Measurements from ENCODE around the gene HCN3.
A peak's percentile ranks its signal among the peaks of the same experiment; 100 is the strongest.

DNA sequence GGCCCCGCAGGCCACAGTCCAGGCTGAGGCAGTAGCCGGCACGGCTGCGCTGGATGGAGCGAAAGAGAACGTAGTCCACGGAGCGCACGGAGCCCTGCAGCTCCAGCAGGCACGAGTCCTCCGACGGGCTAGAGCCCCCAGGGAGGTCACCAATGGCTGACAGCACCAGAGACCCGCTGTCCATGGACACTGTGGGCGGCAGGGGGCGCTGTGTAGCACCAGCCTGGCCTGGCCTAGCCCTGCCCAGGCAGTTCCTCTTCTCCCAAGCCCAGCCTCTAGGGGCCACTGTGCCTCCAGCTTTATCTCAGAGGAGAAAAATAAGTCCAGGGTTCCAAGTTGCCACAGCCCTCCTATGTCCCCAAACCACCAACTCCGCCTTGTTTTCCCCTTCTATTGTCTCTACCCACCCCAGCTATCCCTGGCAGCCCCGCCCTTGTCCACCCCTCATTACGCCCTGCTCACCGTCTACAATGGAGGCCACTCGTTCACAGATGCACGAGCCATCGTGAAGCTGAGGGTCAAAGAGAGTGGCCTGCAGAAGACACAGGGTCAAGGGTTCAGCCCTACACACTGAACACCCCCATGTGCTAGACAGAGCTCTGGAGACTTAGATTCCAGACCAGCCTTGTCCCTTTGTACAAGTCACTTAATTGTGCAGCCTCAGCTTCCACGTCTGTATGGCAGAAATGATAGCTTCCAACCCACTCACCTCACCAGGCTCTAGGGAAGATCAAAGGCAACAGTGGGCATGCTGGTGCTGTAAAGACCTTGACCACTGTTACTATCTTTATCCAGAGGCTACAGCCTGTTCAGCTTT is 26.4 kb upstream of the HCN3 start:
- TF ChIP-seq, protein P1, sequence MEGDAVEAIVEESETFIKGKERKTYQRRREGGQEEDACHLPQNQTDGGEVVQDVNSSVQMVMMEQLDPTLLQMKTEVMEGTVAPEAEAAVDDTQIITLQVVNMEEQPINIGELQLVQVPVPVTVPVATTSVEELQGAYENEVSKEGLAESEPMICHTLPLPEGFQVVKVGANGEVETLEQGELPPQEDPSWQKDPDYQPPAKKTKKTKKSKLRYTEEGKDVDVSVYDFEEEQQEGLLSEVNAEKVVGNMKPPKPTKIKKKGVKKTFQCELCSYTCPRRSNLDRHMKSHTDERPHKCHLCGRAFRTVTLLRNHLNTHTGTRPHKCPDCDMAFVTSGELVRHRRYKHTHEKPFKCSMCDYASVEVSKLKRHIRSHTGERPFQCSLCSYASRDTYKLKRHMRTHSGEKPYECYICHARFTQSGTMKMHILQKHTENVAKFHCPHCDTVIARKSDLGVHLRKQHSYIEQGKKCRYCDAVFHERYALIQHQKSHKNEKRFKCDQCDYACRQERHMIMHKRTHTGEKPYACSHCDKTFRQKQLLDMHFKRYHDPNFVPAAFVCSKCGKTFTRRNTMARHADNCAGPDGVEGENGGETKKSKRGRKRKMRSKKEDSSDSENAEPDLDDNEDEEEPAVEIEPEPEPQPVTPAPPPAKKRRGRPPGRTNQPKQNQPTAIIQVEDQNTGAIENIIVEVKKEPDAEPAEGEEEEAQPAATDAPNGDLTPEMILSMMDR (IDR thresholded peaks at IDR 0.05) = peak; percentile 99
- no peak for TF ChIP-seq EZH2phosphoT487 (IDR thresholded peaks at IDR 0.05)
- no peak for TF ChIP-seq EZH2 (IDR thresholded peaks at IDR 0.05)
